HCT116 (cell line): ENCODE data around the gene FAM83E. TPM values are rescaled to one million over a fixed set of nuclear protein-coding genes. Genes with fewer than 3 reads are reported as not detected.
A peak's percentile ranks its signal among the peaks of the same experiment; 100 is the strongest.

Experiments used
- ATAC-seq: fragments of 200-7000 bp; cut with Tn5 transposase; 2 replicates; pipeline ENCODE4 v1.9.1; 2020; ENCODE audit warnings: mild to moderate bottlenecking, moderate library complexity
- BruUV-seq: library from RNA; stranded (reverse); fragments of 400-500 nt; replicated peaks from 2 replicates; lab custom pipeline; 2021; lab: Mats Ljungman, UMichigan
- CTCF ChIA-PET: fragments of 300-600 bp; sonication (Branson Sonifier 250); formaldehyde crosslinking; loops from one replicate; lab custom pipeline; 2021; ENCODE audit warnings: antibody characterized with exemption; lab: Charles Lee
- POLR2A ChIA-PET: fragments of 300-600, 350-600 bp; sonication (Branson Sonifier 250); formaldehyde crosslinking; loops from one replicate; lab custom pipeline; 2021; ENCODE audit warnings: antibody characterized with exemption; lab: Charles Lee
- RAD21 ChIA-PET, 2 experiments: fragments of 300-600 bp; sonication (Branson Sonifier 250); formaldehyde crosslinking; loops; one replicate each; lab custom pipeline; 2023; ENCODE audit warnings: low total read pairs in 2 of 2; ENCODE audit not compliant: uncharacterized antibody in 2 of 2, unreplicated experiment in 2 of 2, low non-redundant PET in 1 of 2; lab: Charles Lee
- DNase-seq: peaks from one replicate; pipeline ENCODE4 v3.0.0-alpha.2; 2010; ENCODE audit warnings: low read depth, low spot score
- H2AFZ ChIP-seq: fragments of 200-600 bp; shearing (Covaris generic), sonication (generic); 2 replicates; pipeline ENCODE4 v1.6.1; 2017; ENCODE audit warnings: low read depth, mixed run types, mixed read lengths, antibody characterized with exemption, low read length; ENCODE audit not compliant: poor library complexity, severe bottlenecking
- H3K27ac ChIP-seq: 2 replicates; pipeline ENCODE4 v1.5.1; 2012; ENCODE audit warnings: low read depth, low read length
- H3K27me3 ChIP-seq: fragments of 200-600 bp; sonication (generic); 2 replicates; pipeline ENCODE4 v1.6.1; 2016; ENCODE audit warnings: mixed run types, low read length, mixed read lengths; ENCODE audit not compliant: insufficient read depth
- H3K36me3 ChIP-seq, 2 experiments: fragments of 200-500 bp in 1 of 2; fragments of 200-600 bp in 1 of 2; sonication (Bioruptor generic) in 1 of 2; sonication (generic) in 1 of 2; 2 replicates each; pipeline versions ENCODE4 v1.5.1 to v1.6.1; 2014 to 2016; ENCODE audit warnings: low read length in 2 of 2, inconsistent platforms in 1 of 2, mixed read lengths in 1 of 2, mixed run types in 1 of 2; ENCODE audit not compliant: insufficient read depth in 2 of 2, control insufficient read depth in 1 of 2
- H3K4me1 ChIP-seq, 2 experiments: fragments of 200-600 bp in 1 of 2; sonication (generic) in 1 of 2; 2 replicates each; pipeline versions ENCODE4 v1.5.1 to v1.6.1; 2012 to 2017; ENCODE audit warnings: low read length in 2 of 2, inconsistent platforms in 1 of 2, mild to moderate bottlenecking in 1 of 2, mixed read lengths in 1 of 2, mixed run types in 1 of 2, moderate library complexity in 1 of 2; ENCODE audit not compliant: insufficient read depth in 2 of 2, control insufficient read depth in 1 of 2
- H3K4me2 ChIP-seq: fragments of 200-600 bp; sonication (generic); 2 replicates; pipeline ENCODE4 v1.6.1; 2017; ENCODE audit warnings: mixed run types, low read length, mixed read lengths
- H3K4me3 ChIP-seq, 2 experiments: fragments of 200-600 bp in 1 of 2; sonication (generic) in 1 of 2; replicated peaks in 1 of 2; 2 replicates each; pipeline ENCODE4 v1.5.1; 2011 to 2016; ENCODE audit warnings: low read length in 2 of 2, control low read depth in 1 of 2, low read depth in 1 of 2, mild to moderate bottlenecking in 1 of 2, mixed read lengths in 1 of 2, mixed run types in 1 of 2
- H3K79me2 ChIP-seq: fragments of 200-600 bp; sonication (generic); 2 replicates; pipeline ENCODE4 v1.6.1; 2017; ENCODE audit warnings: mild to moderate bottlenecking, mixed run types, low read length, moderate library complexity, mixed read lengths; ENCODE audit not compliant: insufficient read depth
- H3K9ac ChIP-seq: fragments of 200-600 bp; sonication (generic); 2 replicates; pipeline ENCODE4 v1.6.1; 2016; ENCODE audit warnings: low read length, mixed read lengths
- H3K9me2 ChIP-seq: fragments of 200-600 bp; sonication (generic), shearing (Covaris generic); 2 replicates; pipeline ENCODE4 v1.6.1; 2017; ENCODE audit warnings: mixed run types, mild to moderate bottlenecking, moderate library complexity; ENCODE audit not compliant: insufficient read depth
- H3K9me3 ChIP-seq, 2 experiments: fragments of 200-500 bp in 1 of 2; fragments of 200-600 bp in 1 of 2; sonication (Bioruptor generic) in 1 of 2; sonication (generic) in 1 of 2; 2 replicates each; pipeline ENCODE4 v1.6.1; 2014 to 2017; ENCODE audit warnings: low read length in 2 of 2, mixed read lengths in 2 of 2, inconsistent platforms in 1 of 2, low read depth in 1 of 2, mild to moderate bottlenecking in 1 of 2, mixed run types in 1 of 2, moderate library complexity in 1 of 2; ENCODE audit not compliant: control insufficient read depth in 1 of 2, insufficient read depth in 1 of 2
- H4K20me1 ChIP-seq: fragments of 200-600 bp; sonication (generic), shearing (Covaris generic); 2 replicates; pipeline ENCODE4 v1.6.1; 2017; ENCODE audit warnings: mixed run types, mild to moderate bottlenecking, moderate library complexity; ENCODE audit not compliant: insufficient read depth
- ATF3 ChIP-seq: IDR thresholded peaks from 2 replicates; pipeline ENCODE4 v1.6.1; 2012
- CBX3 ChIP-seq: IDR thresholded peaks from 2 replicates; pipeline ENCODE4 v1.6.1; 2012; ENCODE audit warnings: low read depth
- CEBPB ChIP-seq: IDR thresholded peaks from 2 replicates; pipeline ENCODE4 v1.6.1; 2012; ENCODE audit warnings: low read depth
- EGR1 ChIP-seq: IDR thresholded peaks from 2 replicates; pipeline ENCODE4 v1.6.1; 2012; ENCODE audit warnings: low read depth
- EZH2 ChIP-seq: fragments of 200-600 bp; sonication (generic); IDR thresholded peaks from 2 replicates; pipeline ENCODE4 v1.6.1; 2017; ENCODE audit warnings: antibody characterized with exemption, mixed run types
- JUND ChIP-seq: IDR thresholded peaks from 2 replicates; pipeline ENCODE4 v1.6.1; 2012
- POLR2A ChIP-seq: IDR thresholded peaks from 2 replicates; pipeline ENCODE4 v1.7.0; 2011; ENCODE audit warnings: borderline replicate concordance; ENCODE audit not compliant: insufficient read depth, insufficient read length; ENCODE audit errors: extremely low read depth
- TCF7L2 ChIP-seq: IDR thresholded peaks from 2 replicates; pipeline ENCODE4 v1.7.0; 2011; ENCODE audit warnings: borderline replicate concordance, inconsistent platforms; ENCODE audit not compliant: insufficient read depth, insufficient read length; ENCODE audit errors: extremely low read depth
- ZNF274 ChIP-seq: fragments of 200-500 bp; sonication (Bioruptor generic); IDR thresholded peaks from 2 replicates; pipeline ENCODE4 v1.6.1; 2014; ENCODE audit warnings: mild to moderate bottlenecking, low read depth, low read length, inconsistent platforms
- intact Hi-C: fragments of 100-400 bp; cut with micrococcal nuclease; formaldehyde crosslinking; loops from 2 replicates; pipeline ENCODE4 v1.10.0; 2022
- total RNA-seq: library from RNA; stranded (reverse); gene quantifications from one replicate; pipeline ENCODE4 v1.2.1, GENCODE V29; 2021; ENCODE audit not compliant: unreplicated experiment

FAM83E gene
- total RNA-seq, 1 experiment from 2014 or later = 6.8 TPM

- no peak for TF ChIP-seq TCF7L2
- TF ChIP-seq CEBPB = no peak
- no peak for TF ChIP-seq CBX3
- TF ChIP-seq EGR1 = peak; percentile 84
- TF ChIP-seq EZH2 = no peak
Observed at GRCh38 chr19:48646001-48646721, 31.3 kb upstream of the FAM83E start, which contains the start of gene CA11 (continued).

- intact Hi-C loops = no loop called here
- no peaks in the 10 kb centered on the region for H3K9me2 ChIP-seq
- H2AFZ ChIP-seq = no peak overlapping the region
- RAD21 ChIA-PET = interaction anchor here (0.9 to 1.4 kb wide), 4 partner anchors 30 to 197 kb away, joined by 3 to 5 read pairs (median 3); no protein-coding TSS in a partner anchor
- BruUV-seq = TSS peak; percentile 92
- no peaks in the 10 kb centered on the region for H4K20me1 ChIP-seq
- H3K4me3 ChIP-seq = peak overlapping the region; percentile 55 to 58
- DNase-seq = no peak
- H3K4me1 ChIP-seq = peaks cover 19 to 49% of the 10 kb centered on the region in 2 experiments
- peak overlapping the region; percentile 85 for H3K4me2 ChIP-seq
- POLR2A ChIA-PET = interaction anchor here (0.5 to 2.5 kb wide), 18 partner anchors 8 to 995 kb away, joined by 3 to 27 read pairs (median 4); partner anchors contain the start of genes DBP, FGF21, FUT2 and PPP1R15A
- TF ChIP-seq ZNF274 (no peak), JUND (no peak), ATF3 (no peak), POLR2A (no peak)
- peak overlapping the region; percentile 56 for H3K9ac ChIP-seq
- no peaks in the 10 kb centered on the region for H3K79me2 ChIP-seq
- H3K27ac ChIP-seq = peak overlapping the region; percentile 83
- 0 out of 2 replicates have a peak, but pooled peaks have one; percentile 1 for ATAC-seq
- H3K36me3 ChIP-seq = no peaks in the 10 kb centered on the region
- no peaks in the 10 kb centered on the region for H3K27me3 ChIP-seq
- H3K9me3 ChIP-seq = no peaks in the 10 kb centered on the region
- CTCF ChIA-PET = interaction anchor here (0.7 to 2.4 kb wide), 17 partner anchors 8 to 325 kb away, joined by 3 to 14 read pairs (median 4); partner anchors contain the start of genes FUT2, RPL18 and SPHK2
Observed at GRCh38 chr19:48645620-48646000, 30.7 kb upstream of the FAM83E start.
